PC-3 (cell line): Measurements from ENCODE around the gene GADD45G. TPM values are rescaled to one million over a fixed set of nuclear protein-coding genes. Genes with fewer than 3 reads are reported as not detected.

ENCODE experiments used
- ATAC-seq: fragments of 200-7000 bp; cut with Tn5 transposase; 2 replicates; pipeline ENCODE4 v1.9.1; 2020; ENCODE audit warnings: mild to moderate bottlenecking, moderate library complexity
- BruUV-seq: library from RNA; stranded (reverse); fragments of 400-500 nt; replicated peaks from 2 replicates; lab custom pipeline; 2021; lab: Mats Ljungman, UMichigan
- CTCF ChIA-PET: fragments of 300-600 bp; sonication (Branson Sonifier 250); formaldehyde crosslinking; loops from one replicate; lab custom pipeline; 2022; ENCODE audit warnings: antibody characterized with exemption; lab: Charles Lee
- POLR2A ChIA-PET: fragments of 300-600 bp; sonication (Branson Sonifier 250); formaldehyde crosslinking; loops from one replicate; lab custom pipeline; 2022; ENCODE audit warnings: antibody characterized with exemption; ENCODE audit not compliant: unreplicated experiment; lab: Charles Lee
- DNase-seq: peaks from one replicate; pipeline ENCODE4 v3.0.0-alpha.2; 2015
- H2AFZ ChIP-seq: fragments of 300-600 bp; sonication (generic); 2 replicates; pipeline ENCODE4 v1.6.0; 2016; ENCODE audit warnings: antibody characterized with exemption, low read length
- H3F3A ChIP-seq: fragments of 300-600 bp; sonication (generic); one replicate; pipeline ENCODE4 v1.6.0; 2017; ENCODE audit warnings: antibody characterized with exemption, low read length, control low read depth, mild to moderate bottlenecking; ENCODE audit not compliant: unreplicated experiment
- H3K27ac ChIP-seq: fragments of 300-600 bp; sonication (generic); 2 replicates; pipeline ENCODE4 v1.5.1; 2016; ENCODE audit warnings: mild to moderate bottlenecking, low read length
- H3K27me3 ChIP-seq: fragments of 300-600 bp; sonication (generic); 2 replicates; pipeline ENCODE4 v1.6.1; 2016; ENCODE audit warnings: low read length, mixed read lengths
- H3K36me3 ChIP-seq: fragments of 300-600 bp; sonication (generic); 2 replicates; pipeline ENCODE4 v1.6.1; 2016; ENCODE audit warnings: low read depth, mixed run types, low read length, mixed read lengths
- H3K4me1 ChIP-seq: fragments of 300-600 bp; sonication (generic); 2 replicates; pipeline ENCODE4 v1.5.1; 2016; ENCODE audit warnings: low read length; ENCODE audit not compliant: insufficient read depth
- H3K4me2 ChIP-seq: fragments of 300-600 bp; sonication (generic); 2 replicates; pipeline ENCODE4 v1.6.0; 2016; ENCODE audit warnings: low read length
- H3K4me3 ChIP-seq: fragments of 300-600 bp; sonication (generic); 2 replicates; pipeline ENCODE4 v1.5.1; 2016; ENCODE audit warnings: mild to moderate bottlenecking, low read length, mixed read lengths
- H3K79me2 ChIP-seq: fragments of 300-600 bp; sonication (generic); 2 replicates; pipeline ENCODE4 v1.6.1; 2017; ENCODE audit warnings: low read length, mixed read lengths
- H3K9ac ChIP-seq: fragments of 300-600 bp; sonication (generic); 2 replicates; pipeline ENCODE4 v1.6.0; 2016; ENCODE audit warnings: mild to moderate bottlenecking, low read length
- H3K9me2 ChIP-seq: fragments of 300-600 bp; sonication (generic); replicated peaks from 2 replicates; pipeline ENCODE4 v1.6.1; 2016; ENCODE audit warnings: mixed run types, low read length, mixed read lengths
- H3K9me3 ChIP-seq: fragments of 300-600 bp; sonication (generic); 2 replicates; pipeline ENCODE4 v1.6.1; 2016; ENCODE audit warnings: low read length, mixed read lengths
- H4K20me1 ChIP-seq: fragments of 300-600 bp; sonication (generic); 2 replicates; pipeline ENCODE4 v1.6.1; 2016; ENCODE audit warnings: low read length, mixed read lengths
- CTCF ChIP-seq: fragments of 300-600 bp; sonication (generic); conservative IDR thresholded peaks from 2 replicates; pipeline ENCODE4 v1.5.1; 2017; ENCODE audit warnings: antibody characterized with exemption, low read depth, mild to moderate bottlenecking, low read length
- EZH2 ChIP-seq: fragments of 300-600 bp; sonication (generic); IDR thresholded peaks from one replicate; pipeline ENCODE4 v1.6.1; 2017; ENCODE audit warnings: antibody characterized with exemption, mild to moderate bottlenecking, low read length; ENCODE audit not compliant: unreplicated experiment
- EZH2phosphoT487 ChIP-seq: fragments of 300-600 bp; sonication (generic); IDR thresholded peaks from 2 replicates; pipeline ENCODE4 v1.6.1; 2018; ENCODE audit warnings: mild to moderate bottlenecking, antibody characterized with exemption, low read length, borderline replicate concordance
- intact Hi-C: fragments of 100-400 bp; cut with micrococcal nuclease; formaldehyde crosslinking; loops from 2 replicates; pipeline ENCODE4 v1.9.0; 2023
- total RNA-seq: library from RNA; depleted of rRNA; stranded (reverse); fragments of >200 nt; gene quantifications from 2 replicates; pipeline ENCODE4 v1.2.3, GENCODE V29; 2014

GADD45G gene
- total RNA-seq, 1 experiment from 2014 or later: 2.1 TPM

GRCh38 chr9:89649039-89649691 is 44.4 kb downstream of the GADD45G start:
- Histone ChIP-seq H3F3A (no peaks in the 10 kb centered on the region), H3K27me3 (peaks cover 23% of the 10 kb centered on the region; the same call in 1 of the 2 replicates), H3K27ac (no peak overlapping the region), H3K9me2 (no peaks in the 10 kb centered on the region), H3K4me1 (no peaks in the 10 kb centered on the region), H3K79me2 (no peaks in the 10 kb centered on the region), H3K9ac (no peak overlapping the region), H3K4me3 (no peak overlapping the region), H2AFZ (no peak overlapping the region), H3K9me3 (no peaks in the 10 kb centered on the region), H3K4me2 (no peak overlapping the region), H4K20me1 (no peaks in the 10 kb centered on the region), H3K36me3 (no peaks in the 10 kb centered on the region)
- intact Hi-C loops: no loop called here
- ChIA-PET POLR2A (no interaction called here), CTCF (no interaction called here)
- no peak for DNase-seq
- ATAC-seq: no peak
- TF ChIP-seq CTCF (no peak), EZH2phosphoT487 (no peak), EZH2 (no peak)
- no TSS peak for BruUV-seq

GRCh38 chr9:89654025-89654662 is 49.3 kb downstream of the GADD45G start:
- no peaks in the 10 kb centered on the region for H3K9me2 ChIP-seq

More at GRCh38 chr9:89654025-89654662, 49.3 kb downstream of the GADD45G start:
- H3K27me3 ChIP-seq: peaks cover 41% of the 10 kb centered on the region; the same call in 1 of the 2 replicates
- DNase-seq (no peak), ATAC-seq (no peak)
- no peaks in the 10 kb centered on the region for H3K79me2 ChIP-seq
- H2AFZ ChIP-seq: no peak overlapping the region
- POLR2A ChIA-PET: interaction anchor here (0.6 kb wide), 1 partner anchor 1076 kb away, joined by 3 read pairs; no protein-coding TSS in a partner anchor
- no peaks in the 10 kb centered on the region for H3K9me3 ChIP-seq
- no peak for TF ChIP-seq CTCF
- TF ChIP-seq EZH2: no peak
- TF ChIP-seq EZH2phosphoT487: no peak
- no peaks in the 10 kb centered on the region for H4K20me1 ChIP-seq
- intact Hi-C loops: no loop called here
- no peak overlapping the region for H3K4me3 ChIP-seq
- CTCF ChIA-PET: no interaction called here
- no peaks in the 10 kb centered on the region for H3F3A ChIP-seq
- no peak overlapping the region for H3K4me2 ChIP-seq
- H3K27ac ChIP-seq: no peak overlapping the region
- no peaks in the 10 kb centered on the region for H3K36me3 ChIP-seq
- no TSS peak for BruUV-seq
- H3K9ac ChIP-seq: no peak overlapping the region
- H3K4me1 ChIP-seq: no peaks in the 10 kb centered on the region
